ENCODE results near the gene CD68. TPM values are rescaled to one million over a fixed set of nuclear protein-coding genes. Genes with fewer than 3 reads are reported as not detected.

CD68 gene
- total RNA-seq, 6 experiments from 2014 or later, result 31.6 to 179 (median 51.1) TPM

GRCh38 chr17:7561028-7561575, 18.3 kb upstream of the CD68 start:
- Histone ChIP-seq H3K27ac (peak overlapping the region; percentile 72 to 79 (median 78)), H3K4me1 (peaks cover 0 to 30% (median 15%) of the 10 kb centered on the region in 4 donors), H3K4me3 (peak overlapping the region; percentile 82 to 99 (median 94)), H3K36me3 (peaks cover 0 to 19% (median 3%) of the 10 kb centered on the region in 4 donors), H3K27me3 (no peaks in the 10 kb centered on the region), H3K9me3 (no peaks in the 10 kb centered on the region)
- WGBS (ENCODE audit: insufficient coverage, low coverage, low lambda C conversion rate, missing lambda C conversion rate), result 0% methylated on average over 16 of the region's 32 CpGs
- intact Hi-C loops (cut with DNase I), result loop anchor here (5.0 to 10.0 kb wide), 2 partner anchors 46 to 49 kb away; no protein-coding TSS in a partner anchor
- TF ChIP-seq POLR2A (IDR thresholded peaks at IDR 0.05) (no peak), CTCF (IDR thresholded peaks at IDR 0.05) (peak; percentile 78 to 88 (median 84))
- ATAC-seq (peak; percentile 77 to 87 (median 80)), DNase-seq (peak; percentile 94 to 95 (median 95))

- Histone ChIP-seq H3K4me1 (peaks cover 0 to 30% (median 15%) of the 10 kb centered on the region in 4 donors), H3K27ac (peak within 1 kb of the TSS; percentile 72 to 79 (median 78)), H3K27me3 (no peaks in the 10 kb centered on the region), H3K36me3 (peaks cover 0 to 22% (median 3%) of the 10 kb centered on the region in 4 donors), H3K4me3 (peak within 1 kb of the TSS; percentile 82 to 99 (median 94)), H3K9me3 (no peaks in the 10 kb centered on the region)
- intact Hi-C loops (cut with DNase I), result loop anchor here (5.0 to 10.0 kb wide), 2 partner anchors 47 to 49 kb away; no protein-coding TSS in a partner anchor
- WGBS (ENCODE audit: insufficient coverage, low coverage, low lambda C conversion rate, missing lambda C conversion rate), result 0% methylated on average over 38 of the region's 82 CpGs
- TF ChIP-seq POLR2A (IDR thresholded peaks at IDR 0.05) (peak; percentile 51), CTCF (IDR thresholded peaks at IDR 0.05) (no peak)
- ATAC-seq, result peak; percentile 61 to 79 (median 72)
- DNase-seq, result peak; percentile 91 to 94 (median 93)
These were observed 17.7 kb upstream of the CD68 start, which contains the start of gene SENP3 for GRCh38 chr17:7561589-7562207. SENP3 (plus strand) TSS chr17:7561919; CDS start chr17:7563077, 1,158 bp downstream.

- Histone ChIP-seq H3K4me1 (peaks cover 0 to 30% (median 15%) of the 10 kb centered on the region in 4 donors), H3K4me3 (peak overlapping the region; percentile 82 to 99 (median 94)), H3K27ac (peak overlapping the region; percentile 72 to 79 (median 78)), H3K9me3 (no peaks in the 10 kb centered on the region), H3K36me3 (peaks cover 0 to 26% (median 5%) of the 10 kb centered on the region in 4 donors), H3K27me3 (no peaks in the 10 kb centered on the region)
- no peak for TF ChIP-seq POLR2A (IDR thresholded peaks at IDR 0.05)
- no peak for TF ChIP-seq CTCF (IDR thresholded peaks at IDR 0.05)
- DNase-seq, result peak in 1 of 3 donors; percentile 54
- intact Hi-C loops (cut with DNase I), result loop anchor here (5.0 to 10.0 kb wide), 2 partner anchors 47 to 50 kb away; no protein-coding TSS in a partner anchor
- under 1% methylated on average over 9 of the region's 28 CpGs for WGBS (ENCODE audit: insufficient coverage, low coverage, low lambda C conversion rate, missing lambda C conversion rate)
- no peak for ATAC-seq
These were observed 17.2 kb upstream of the CD68 start for GRCh38 chr17:7562208-7562605.

- Histone ChIP-seq H3K4me1 (peaks cover 0 to 29% (median 13%) of the 10 kb centered on the region in 4 donors), H3K4me3 (peak overlapping the region in 1 of 3 donors; percentile 99)
- ATAC-seq, result no peak
These were observed 16.1 kb upstream of the CD68 start for GRCh38 chr17:7563115-7563869.

More at GRCh38 chr17:7563115-7563869, 16.1 kb upstream of the CD68 start:
- intact Hi-C loops (cut with DNase I), result loop anchor here (5.0 to 10.0 kb wide), 2 partner anchors 48 to 51 kb away; no protein-coding TSS in a partner anchor
- Histone ChIP-seq H3K36me3 (peaks cover 0 to 26% (median 5%) of the 10 kb centered on the region in 4 donors), H3K9me3 (no peaks in the 10 kb centered on the region), H3K27ac (no peak overlapping the region), H3K27me3 (no peaks in the 10 kb centered on the region)
- 86% methylated on average over 16 of the region's 30 CpGs for WGBS (ENCODE audit: insufficient coverage, low coverage, low lambda C conversion rate, missing lambda C conversion rate)
- DNase-seq, result peak in 1 of 3 donors; percentile 43
- TF ChIP-seq CTCF (IDR thresholded peaks at IDR 0.05) (no peak), POLR2A (IDR thresholded peaks at IDR 0.05) (no peak)
